T-helper 9 cell (primary cell): ENCODE results near the gene COL26A1.

ENCODE experiments used
- DNase-seq: peaks from one replicate; pipeline ENCODE4 v3.0.0-alpha.2; 2020

Gene COL26A1

DNA sequence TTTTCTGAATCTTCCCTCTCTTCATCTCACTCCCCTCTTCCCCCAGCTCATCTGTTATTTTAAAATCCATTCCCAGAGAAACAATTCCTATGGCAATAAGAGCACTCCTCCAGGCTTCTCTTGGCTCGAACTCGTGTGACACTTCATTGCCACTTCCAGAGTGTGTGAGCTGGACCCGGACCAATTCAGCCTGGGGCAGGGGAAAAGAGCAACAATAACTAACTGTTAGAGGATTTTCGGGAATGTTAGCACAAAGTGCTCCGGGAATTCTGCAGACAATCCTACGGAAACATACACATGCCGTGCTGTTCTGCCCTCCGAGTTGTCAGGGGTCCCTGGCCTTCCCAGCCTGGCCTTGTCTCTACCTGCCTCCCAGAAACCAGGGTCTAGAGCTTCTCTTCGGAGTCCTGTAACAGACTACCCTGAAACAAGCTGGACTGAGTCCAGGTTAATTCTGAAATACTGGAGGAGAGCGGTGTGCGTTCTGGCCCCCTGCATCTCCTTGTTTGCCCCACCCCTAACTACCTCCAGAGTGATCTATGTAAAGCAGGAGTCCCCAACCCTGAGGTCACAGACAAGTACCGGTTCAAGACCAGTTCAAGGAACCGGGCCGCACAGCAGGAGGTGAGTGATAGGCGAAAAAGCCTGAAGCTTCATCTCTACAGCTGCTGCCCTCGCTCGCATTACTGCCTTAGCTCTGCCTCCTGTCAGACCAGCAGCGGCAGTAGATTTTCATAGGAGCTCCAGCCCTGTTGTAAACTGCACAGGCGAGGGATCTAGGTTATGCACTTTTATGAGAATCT lies 11.3 kb downstream of the COL26A1 start:
- no peak for DNase-seq

DNA sequence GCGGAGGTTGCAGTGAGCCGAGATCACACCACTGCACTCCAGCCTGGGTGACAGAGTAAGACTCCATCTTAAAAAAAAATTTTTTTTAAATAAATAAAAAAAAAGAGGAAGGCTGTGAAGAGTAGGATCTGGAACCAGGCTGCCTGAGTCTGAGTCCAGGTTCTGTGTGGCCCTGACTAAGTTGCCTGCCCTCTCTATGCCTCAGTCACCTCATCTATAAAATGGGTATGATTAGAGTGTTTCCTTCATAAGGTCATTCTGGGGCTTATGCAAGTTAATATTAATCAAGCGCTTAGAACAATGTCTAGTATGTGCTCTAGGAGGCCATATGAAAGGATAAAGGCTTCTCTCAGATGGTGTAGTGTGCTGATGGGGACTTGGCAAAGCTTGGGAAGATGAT lies 12.3 kb downstream of the COL26A1 start:
- DNase-seq, result no peak

GRCh38 chr7:101376601-101377000 lies 13.9 kb downstream of the COL26A1 start:
- DNase-seq, result no peak

- no peak for DNase-seq
Observed at GRCh38 chr7:101377189-101377736, 14.6 kb downstream of the COL26A1 start.

- no peak for DNase-seq
Observed at GRCh38 chr7:101378751-101379174, 16.1 kb downstream of the COL26A1 start.

- no peak for DNase-seq
Observed at GRCh38 chr7:101379302-101379701, 16.6 kb downstream of the COL26A1 start.

DNA sequence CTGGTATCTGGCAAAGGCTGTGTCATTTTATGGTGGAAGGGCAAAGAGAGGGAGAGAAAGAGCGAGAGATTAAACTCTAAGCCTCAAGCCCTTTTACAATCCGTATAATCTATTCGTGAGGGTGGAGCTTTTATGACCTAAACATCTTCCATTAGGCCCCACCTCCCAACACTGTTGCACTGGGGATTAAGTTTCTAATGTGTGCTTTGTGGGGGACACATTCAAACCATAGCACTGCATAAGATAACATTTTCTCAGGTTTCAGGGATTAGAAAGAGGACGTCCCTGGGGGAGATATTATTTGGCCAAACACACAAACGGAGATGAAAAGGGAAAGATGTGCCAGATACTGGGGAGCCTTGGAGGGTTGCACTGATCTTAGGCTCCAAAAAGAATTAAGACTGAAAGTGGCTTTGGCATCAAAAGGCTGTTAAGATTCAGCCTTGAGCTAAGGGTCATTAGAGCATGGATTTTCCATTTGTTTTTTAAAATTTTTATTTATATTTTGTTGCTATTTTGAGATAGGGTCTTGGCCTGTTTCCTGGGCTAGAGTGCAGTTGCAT lies 19.0 kb downstream of the COL26A1 start:
- no peak for DNase-seq

- no peak for DNase-seq
Observed at GRCh38 chr7:101382937-101383336, 20.3 kb downstream of the COL26A1 start.

- no peak for DNase-seq
Observed at GRCh38 chr7:101386177-101386557, 23.5 kb downstream of the COL26A1 start.

DNA sequence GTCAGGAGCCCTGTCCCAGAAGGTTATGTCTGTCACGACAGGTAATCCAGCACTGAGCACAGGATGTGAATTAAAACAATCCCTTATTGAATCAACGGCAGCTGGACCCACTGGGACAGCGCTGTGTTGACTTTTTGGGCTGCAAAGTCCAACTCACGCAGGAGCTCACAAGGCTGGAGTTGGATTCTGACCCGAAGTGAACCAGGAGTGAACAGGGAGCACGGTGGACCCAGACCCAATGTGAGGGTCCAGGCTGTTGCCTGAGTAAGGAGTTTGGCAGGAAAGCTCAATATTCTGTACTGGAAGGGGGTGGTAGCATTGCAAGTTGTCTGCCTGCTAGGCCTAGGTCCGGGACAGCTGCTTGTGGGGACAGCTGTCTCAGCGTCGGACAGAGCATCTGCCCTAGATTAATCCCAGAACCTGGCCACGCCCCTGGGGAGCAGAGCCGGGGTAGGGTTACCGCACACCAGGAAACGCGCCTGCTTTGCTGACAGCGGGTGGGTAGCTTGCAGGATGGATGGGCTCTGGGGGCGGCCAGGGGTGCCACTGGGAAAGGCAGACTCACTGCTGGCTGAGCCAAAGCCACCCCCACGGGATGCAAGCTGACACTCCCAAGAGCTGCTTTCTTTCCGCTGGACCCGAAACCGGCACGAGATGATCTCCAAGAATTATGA lies 24.0 kb downstream of the COL26A1 start:
- no peak for DNase-seq

- no peak for DNase-seq
Observed at GRCh38 chr7:101390901-101391301, 28.2 kb downstream of the COL26A1 start.

- DNase-seq, result no peak
Observed at GRCh38 chr7:101391991-101392390, 29.3 kb downstream of the COL26A1 start.

DNA sequence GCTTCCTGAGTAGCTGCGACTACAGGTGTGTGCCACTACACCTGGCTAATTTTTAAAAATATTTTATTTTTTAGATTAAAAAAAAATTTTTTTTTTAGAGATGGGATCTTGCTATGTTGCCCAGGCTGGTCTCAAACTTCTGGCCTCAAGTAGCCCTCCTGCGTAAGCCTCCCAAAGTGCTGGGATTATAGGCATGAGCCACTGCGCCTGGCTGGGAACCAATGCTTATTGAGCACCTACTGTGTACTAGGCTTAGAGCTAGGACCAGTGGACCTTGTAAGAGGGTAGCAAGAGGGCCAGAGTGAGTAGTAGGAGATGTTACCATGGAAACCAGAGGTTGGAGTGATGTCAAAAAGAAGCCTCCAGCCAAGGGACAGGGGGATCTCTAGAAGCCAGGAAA lies 31.2 kb downstream of the COL26A1 start:
- no peak for DNase-seq

GRCh38 chr7:101395376-101395775 lies 32.7 kb downstream of the COL26A1 start:
- DNase-seq, result no peak

DNA sequence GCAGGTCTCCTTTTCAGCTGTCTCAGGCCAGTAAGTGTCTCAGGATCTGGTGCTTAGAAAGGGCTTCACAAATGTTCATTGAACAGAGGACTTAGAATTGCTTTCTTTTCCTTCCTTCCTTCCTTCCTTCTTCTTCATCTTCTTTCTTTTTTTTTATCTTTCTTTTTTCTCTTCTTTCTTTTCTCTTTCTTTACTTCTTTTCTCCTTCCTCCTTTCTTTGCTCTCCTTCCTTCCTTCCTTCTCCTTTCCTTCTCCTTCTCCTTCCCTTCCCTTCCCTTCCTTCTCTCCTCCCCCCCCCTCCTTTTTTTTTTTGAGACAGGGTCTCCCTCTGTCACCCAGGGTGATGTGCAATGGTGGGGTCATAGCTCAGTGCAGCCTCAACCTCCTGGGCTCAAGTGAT lies 34.6 kb downstream of the COL26A1 start:
- DNase-seq, result no peak

- no peak for DNase-seq
Observed at GRCh38 chr7:101397770-101398324, 35.2 kb downstream of the COL26A1 start.

- DNase-seq, result no peak
Observed at GRCh38 chr7:101398396-101399289, 36.0 kb downstream of the COL26A1 start.

- DNase-seq, result no peak
Observed at GRCh38 chr7:101399759-101400158, 37.1 kb downstream of the COL26A1 start.

DNA sequence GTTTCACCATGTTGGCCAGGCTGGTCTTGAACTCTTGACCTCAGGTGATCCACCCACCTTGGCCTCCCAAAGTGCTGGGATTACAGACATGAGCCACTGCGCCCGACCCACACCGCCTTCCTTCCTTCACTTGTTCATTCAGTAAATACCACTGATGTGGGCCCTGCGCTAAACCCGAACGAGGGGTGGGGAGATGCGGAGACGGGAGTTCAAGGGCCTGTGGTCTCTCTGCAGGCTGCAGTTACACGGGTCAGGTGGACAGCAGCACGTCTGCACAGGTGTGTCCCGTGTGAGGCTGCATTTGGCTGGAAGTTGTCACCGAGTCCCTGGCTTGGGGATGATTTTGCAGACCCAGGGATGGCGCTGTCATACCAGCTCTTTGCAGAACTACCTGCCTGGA lies 38.1 kb downstream of the COL26A1 start:
- DNase-seq, result no peak

DNA sequence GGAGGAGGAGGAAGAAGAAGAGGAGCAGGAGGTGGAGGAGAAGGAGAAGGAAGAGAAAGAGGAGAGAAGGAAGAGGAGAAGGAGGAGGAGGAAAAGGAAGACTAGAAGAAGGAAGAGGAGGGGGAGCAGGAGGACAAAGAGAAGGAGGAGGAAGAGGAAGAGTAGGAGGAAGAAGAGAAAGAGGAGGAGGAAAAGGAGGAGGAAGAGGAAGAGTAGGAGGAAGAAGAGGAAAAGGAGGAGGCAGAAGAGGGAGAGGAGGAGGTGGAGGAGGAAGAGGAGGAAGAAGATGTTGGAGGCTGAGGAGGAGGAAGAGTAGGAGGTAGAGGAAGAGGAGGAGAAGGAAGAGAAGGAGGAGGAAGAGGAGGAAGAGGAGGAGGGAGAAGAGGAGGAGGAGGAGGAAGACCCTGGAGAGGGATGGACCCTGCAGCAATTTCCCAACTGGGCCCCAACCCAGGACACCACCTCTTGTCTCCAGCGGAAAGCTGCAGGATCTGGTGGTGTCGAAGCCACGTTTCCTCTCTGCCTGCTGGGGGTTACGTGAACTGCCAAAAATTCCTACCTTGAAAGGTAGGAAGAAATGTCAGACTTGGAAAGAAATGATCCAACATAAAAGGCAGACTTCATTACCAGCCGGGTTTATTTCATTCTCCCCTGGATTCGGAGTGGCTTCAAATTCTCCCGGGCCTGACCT lies 38.9 kb downstream of the COL26A1 start:
- no peak for DNase-seq

- DNase-seq, result no peak
Observed at GRCh38 chr7:101402081-101402779, 39.6 kb downstream of the COL26A1 start.
